ENCODE measurements around the gene MRPL21.

Gene MRPL21

DNA sequence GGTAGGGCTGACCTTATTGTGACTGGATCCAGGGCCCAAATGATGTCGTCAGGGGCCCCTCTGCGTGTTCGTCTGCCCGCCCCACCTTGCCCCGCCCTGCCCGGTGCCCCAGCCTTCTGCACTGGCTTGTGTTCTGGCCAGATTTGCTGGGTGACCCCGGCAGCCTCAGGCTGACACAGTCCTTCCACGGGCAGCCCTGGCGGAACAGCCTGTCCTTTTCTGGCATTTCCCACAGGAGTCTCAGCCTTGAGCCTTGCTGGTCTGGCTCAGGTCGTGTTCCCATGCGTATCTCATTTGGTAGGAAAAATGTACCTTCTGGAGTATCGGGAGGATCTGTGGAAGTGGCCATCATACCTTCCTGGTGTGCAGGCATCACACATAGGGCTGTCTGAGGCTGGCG lies 31.0 kb upstream of the MRPL21 start:
- DNase-seq, result no peak

DNA sequence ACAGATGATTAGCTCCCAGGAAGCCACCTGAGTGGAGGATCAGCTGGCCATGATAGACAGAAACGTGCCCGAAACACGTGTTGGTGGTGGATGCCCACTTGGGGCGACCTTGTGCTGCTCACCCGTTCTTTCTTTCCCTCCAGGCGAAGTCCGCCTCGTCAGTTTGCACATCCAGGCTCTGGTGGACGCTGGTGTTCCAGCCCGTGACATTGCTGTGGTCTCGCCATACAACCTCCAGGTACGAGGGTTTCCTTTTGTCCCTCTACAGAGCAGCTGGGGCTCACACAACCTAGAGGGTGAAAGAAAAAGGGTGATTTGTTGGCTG lies 30.7 kb upstream of the MRPL21 start:
- DNase-seq, result no peak

DNA sequence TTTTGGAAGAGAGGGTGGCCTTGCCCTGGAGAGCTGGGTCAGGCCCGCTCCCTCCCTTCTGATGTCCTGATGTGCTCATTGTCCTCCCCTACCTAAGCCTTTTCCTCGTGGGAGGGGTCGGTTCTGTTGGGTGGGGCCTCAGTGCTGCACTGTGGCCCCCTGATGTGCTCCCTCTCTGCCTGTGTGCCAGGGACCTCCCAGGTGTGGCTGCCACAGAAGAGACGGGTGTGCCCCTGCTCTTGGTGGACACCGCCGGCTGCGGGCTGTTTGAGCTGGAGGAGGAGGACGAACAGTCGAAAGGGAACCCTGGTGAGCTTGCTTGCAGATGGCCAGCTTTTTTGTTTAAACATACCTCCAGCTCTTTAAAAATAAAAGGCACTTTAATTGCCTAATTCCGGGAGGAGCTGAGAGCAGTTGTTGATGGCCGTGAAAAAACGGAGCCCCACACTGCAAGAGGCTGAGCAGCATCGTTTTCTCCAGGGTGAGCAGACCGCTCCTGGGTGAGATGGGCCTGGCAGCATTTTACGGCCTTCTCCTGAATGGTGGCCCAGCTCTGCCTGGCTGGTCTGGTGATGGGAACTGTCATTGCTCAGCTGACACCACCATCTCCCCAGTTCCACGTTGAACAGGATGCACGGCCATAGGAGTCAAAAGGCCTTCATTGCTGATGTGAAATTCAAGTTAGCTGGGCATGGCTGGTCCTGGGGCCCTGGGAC lies 30.1 kb upstream of the MRPL21 start:
- DNase-seq, result no peak

DNA sequence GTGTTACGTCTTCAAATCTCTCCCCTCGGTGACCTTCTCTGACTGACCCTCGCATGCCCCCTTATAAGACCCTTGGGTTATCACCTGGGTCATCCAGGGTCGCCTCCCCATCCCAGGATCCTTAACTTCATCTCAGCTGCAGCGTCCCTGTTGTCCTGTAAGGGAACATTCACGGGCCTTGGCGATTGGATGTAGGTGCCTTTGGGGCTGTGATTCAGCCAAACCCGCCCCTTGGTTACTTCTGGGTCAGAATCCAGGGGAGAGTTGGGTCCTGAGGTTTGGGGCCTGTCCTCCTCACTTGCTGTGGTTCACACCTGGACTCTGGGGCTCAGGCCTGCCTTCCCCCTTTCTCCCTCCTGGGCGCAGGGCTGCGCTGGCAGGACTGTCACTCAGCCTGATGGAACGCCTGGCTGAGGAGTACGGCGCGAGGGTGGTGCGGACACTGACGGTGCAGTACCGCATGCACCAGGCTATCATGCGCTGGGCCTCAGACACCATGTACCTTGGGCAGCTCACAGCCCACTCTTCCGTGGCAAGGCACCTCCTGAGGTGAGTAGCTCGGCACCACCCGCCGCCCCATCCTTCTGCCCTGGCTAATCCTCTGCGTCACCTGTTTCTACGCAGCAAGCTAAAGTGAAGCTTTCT lies 29.4 kb upstream of the MRPL21 start:
- DNase-seq, result no peak

DNA sequence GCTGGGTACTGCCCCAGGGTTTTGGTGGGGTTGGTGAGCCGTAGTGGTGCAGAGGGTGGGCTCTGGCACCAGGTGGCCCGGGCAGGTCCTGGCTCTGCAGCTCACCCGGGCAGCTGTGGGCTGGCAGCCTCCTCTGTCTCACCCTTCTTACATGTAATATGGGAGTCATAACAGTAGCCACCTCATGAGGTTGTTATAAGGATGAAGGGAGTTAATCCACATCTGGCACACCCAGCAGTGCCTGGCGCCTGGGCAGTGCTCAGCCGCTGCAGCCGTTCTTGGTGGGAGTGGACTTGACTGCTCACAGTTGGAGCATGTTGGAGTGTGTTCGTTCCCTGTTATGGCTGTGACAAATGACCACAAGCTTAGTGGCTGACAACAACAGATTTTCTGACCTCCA lies 28.7 kb upstream of the MRPL21 start:
- DNase-seq, result no peak

DNA sequence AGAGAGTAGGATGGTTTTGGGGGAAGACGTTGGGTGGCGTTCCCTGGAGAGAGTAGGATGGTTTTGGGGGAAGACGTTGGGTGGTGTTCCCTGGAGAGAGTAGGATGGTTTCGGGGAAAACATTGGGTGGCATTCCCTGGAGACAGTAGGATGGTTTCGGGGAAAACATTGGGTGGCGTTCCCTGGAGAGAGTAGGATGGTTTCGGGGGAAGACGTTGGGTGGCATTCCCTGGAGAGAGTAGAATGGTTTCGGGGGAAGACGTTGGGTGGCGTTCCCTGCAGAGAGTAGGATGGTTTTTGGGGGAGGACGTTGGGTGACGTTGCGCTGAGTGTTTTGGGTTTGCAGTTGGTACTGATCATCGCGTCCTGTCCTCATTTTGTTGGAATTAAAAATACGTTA lies 28.3 kb upstream of the MRPL21 start:
- no peak for DNase-seq

DNA sequence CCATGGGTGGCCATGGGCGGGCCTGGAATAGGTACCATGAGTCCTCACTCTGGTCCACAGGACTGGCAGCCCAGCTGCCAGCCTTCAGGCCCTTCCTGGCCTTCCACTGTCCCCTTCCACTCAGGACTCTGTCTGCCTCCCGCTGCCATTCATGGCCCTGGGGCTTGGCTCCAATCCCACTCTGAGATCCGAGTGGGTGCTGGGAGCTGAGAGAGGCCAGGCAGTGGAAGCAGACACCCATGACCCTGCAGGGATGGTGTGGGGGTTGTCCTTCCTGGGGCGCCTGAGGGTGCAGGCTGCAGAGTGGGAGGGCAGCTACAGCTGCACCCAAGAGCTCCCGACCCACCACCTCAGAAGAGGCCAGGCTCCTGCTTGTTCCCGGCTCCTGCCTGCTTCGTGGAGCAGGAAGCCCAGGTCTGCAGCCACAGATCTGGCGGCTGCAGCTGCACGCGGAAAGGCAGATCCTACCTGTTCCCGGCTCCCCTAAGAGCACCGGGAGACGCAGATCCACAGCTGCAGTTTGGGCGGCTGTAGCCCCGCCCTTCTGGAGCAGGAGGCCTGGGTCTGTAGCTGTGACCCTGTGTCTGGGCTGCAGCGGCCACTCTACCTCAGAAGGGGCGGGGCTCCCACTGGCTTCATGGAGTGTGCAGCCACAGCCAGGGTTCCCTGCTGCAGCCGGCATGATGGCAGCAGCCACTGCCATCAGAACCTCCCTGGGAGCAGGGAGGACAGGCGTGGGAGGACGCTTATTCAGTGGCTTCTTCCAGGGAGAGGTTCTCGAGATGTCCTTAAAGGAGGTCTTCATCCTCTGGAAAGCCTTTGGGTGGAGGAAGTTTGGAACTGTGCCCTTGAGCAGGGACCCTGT lies 27.6 kb upstream of the MRPL21 start:
- DNase-seq, result no peak

DNA sequence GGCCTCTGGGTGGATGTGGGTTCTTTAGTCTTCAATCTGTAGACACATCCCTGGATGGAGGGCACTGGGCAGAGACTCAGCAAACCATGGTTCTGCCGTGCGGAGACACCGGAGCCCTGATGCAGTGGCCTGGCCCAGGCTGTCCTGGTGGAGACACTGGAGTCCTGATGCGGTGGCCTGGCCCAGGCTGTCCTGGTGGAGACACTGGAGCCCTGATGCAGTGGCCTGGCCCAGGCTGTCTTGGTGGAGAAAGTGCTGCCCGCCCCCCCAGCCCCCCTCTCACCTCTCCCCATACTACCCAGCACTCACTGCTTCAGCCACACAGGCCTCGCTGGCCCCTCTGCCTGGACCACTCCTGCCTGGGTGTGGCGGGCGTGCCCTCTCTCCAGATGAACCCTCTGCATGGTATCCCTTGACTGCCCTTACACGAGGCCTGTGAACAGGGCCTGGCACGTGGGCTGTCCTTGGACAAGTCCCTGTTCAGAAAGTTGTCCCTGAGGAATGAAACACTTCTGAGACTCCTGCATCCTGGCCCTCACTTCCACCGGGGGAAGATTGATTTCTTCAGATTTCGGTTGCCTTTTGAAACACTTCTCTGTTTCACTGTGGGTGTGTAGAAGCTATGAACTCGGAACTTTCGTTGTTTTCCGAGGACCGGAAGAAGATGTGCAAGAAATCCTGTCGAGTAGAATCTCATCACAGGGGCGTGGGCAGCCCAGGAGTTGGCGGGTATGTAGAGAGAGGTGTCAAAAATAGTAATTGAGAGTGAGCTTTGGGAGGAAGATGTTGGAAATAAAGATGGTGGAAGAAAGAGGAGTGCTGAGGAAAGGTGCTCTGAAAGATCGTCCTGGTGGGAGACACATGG lies 26.3 kb upstream of the MRPL21 start:
- DNase-seq, result no peak

DNA sequence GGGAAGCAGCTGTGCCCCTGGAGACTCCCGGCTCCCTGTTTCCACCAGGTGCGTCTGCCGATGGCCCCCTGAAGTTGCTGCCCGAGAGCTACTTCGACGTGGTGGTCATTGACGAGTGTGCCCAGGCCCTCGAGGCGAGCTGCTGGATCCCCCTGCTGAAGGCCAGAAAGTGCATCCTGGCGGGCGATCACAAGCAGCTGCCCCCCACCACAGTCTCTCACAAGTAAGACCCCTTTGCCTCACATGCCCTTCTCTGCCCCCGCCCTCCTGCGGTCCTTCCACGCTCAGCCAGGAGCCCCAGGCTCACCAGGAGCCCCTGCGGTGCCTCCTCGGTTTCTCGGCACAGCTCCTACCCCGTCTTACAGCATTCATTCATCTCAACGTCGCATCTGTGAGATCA lies 25.5 kb upstream of the MRPL21 start:
- DNase-seq, result no peak

DNA sequence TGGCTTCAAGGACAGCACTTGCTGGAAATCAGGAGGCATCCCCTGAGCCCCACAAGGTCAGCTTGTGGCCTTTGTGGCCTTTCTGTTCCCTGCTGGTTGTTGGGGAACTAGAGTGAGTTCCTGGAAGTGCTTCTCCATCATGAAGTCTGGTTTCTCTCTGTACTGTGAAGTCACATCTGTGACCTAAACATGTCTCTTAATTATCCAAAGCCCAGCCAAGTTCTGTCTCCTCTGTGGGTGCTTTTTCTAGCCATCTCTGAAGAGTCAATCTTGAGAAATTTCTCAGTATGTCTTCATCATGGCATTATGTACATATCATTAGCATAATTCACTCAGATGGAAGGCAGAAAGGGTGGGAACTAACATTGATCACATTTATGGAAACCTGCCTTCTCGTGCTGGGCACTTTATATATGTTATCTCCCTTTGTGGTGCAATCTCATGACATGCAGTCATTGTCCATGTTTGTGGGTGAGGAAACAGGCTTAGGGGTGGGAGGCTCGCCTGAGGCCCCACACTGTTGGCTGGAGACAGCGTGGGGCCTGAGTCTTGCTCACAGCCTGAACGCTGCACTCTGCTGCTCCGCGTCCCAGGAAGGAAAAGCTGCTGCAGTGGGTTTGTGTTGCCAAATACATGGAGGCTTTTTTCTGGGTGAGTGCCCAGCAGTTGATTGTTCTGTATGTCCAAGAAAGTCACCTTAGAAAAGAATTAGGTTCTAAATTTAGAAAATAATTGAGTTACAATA lies 24.7 kb upstream of the MRPL21 start:
- DNase-seq, result no peak

DNA sequence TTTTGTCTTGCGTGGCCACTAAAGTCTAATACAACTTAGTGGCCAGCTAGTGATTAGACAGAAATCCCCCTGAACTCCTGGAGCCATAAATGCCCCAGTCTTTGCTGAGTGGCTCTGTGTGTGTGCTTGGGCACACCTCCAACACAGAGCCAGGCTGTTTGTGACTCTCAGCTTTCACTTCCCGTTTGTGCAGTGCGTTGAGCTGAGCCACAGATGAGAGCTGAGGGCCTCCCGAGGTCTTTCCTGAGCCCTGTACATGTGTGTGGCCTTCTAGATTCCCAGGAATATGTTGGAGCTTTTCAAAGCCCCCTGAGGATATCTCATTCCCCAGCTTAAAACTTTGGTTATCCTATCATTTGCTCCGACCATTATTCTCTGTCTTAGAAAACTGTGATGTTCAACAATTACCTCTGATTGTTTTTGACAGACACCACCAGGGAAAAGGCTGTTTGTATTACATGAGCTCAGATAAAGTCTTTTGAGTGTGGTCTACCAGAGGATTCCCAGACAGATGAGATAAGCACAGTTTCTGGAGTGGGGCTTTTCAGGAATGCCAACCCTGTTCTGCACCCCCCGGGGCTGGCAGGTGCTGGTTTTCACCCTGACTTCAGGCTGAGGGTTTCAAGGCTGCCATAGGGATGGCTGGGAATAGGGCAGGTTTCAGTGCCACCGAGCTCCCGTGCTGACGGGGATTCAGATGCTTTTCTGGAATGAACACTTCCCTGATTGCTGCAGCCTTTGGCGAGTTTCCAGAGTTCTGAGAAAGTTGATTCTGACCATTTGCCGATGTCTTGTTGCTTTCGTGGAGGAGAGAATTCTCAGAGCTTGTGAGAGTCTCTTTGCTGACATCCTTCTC lies 23.9 kb upstream of the MRPL21 start:
- DNase-seq, result no peak

DNA sequence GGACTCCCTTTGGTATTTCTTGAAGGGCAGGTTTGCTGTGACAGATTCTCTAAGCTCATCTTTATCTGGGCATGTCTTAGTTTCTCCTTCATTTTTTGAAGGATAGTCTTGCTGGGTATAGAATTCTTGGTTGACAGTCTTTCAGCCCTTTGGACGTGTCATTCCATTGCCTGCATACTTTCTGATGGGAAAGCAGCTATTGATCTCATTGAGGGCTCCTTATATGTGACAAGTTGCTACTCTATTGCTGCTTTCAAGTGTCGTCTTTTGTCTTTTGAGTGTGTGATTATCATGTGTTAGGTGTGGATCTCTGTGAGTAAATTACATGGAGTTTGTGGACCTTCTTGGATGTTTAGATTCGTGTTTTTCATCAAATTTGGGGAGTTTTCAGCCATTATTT lies 22.0 kb upstream of the MRPL21 start:
- no peak for DNase-seq

DNA sequence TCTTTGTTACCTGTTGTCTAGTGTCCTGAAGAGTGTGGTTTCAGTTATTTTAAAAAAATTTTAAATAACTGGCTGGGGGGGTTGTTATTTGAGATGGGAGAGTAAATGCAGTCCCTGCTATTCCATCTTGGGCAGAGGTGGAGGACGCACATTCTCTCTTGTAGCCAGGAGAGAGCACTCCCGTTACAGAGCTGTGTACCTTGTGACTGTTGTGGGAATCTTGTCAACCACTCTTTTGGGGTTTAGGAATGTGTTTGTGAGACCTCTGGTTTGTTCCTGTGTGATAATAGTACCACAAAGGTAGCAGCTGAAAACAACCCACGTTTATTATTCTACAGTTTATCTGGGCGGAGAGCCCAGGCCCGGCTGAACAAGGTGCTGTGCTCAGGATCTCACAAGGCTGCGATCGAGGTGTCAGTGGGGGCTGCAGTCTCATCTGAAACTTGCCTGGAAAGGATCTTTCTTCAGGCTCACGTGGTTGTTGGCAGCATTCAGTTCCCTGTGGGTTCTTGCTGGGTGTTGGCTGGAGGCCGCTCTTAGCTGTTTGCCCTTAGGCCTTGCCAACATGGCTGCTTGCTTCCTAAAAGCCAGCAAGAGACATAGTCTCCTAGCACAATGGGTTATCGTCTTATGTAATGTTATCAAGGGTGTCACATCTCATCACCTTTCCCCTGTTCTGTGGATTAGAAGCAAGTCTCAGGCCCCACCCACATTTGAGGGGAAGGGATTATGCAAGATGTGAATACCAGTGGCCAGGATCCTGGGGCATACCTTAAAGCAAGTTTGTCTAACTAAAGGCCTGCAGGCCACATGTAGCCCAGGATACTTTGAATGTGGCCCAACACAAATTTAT lies 20.7 kb upstream of the MRPL21 start:
- DNase-seq, result no peak

DNA sequence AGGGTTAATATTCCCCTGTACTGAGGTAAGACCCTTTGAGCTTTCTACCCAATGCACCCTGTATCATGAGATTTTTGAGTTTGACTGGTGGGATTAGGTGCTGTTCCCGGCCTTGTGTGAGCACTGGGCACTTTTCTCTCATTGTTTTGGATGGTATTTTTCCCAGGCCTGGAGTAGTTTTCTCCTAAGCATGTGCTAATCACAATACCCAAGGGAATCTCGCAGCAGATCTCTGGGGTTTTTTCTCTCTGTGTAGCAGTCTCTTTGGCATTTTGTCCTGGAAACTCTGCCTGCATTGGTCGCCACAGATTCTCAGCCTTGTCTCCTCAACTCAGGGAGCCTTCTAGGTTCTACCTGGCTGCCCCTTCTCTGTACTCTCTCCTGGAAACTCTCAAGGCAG lies 20.0 kb upstream of the MRPL21 start:
- no peak for DNase-seq

DNA sequence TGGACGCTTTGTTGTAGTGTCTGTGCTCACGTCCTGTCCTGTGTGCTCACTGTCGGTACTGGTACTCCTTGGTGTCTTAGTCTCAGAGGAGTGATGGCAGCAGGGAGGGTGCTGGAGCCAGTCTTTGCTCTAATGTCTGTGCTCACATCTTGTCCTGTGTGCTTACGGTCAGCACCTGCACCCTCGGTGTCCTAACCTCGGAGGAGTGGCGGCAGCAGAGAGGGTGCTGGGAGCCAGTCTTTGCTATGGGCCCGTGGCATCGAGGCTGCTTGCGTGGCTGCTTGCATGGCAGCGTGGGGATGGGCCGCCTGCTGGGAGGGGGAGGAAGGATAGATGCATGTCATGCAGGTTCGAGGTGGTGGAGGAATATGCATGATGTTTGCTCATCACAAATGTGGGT lies 12.8 kb upstream of the MRPL21 start:
- no peak for DNase-seq

DNA sequence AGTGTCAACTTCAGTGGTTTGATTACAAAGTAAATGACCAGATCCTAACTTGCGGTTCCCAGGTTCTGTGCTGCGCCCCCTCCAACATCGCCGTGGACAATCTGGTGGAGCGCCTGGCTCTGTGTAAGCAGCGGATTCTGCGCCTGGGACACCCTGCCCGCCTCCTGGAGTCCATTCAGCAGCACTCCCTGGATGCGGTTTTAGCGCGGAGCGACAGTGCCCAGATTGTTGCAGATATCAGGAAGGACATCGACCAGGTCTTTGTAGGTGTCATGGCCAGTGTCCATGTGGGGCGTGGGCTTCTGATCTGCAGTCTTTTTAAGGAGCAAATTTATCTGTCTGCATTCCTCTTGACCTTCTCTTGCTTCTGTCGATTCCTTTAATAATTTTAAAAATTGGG lies 11.1 kb upstream of the MRPL21 start:
- DNase-seq, result no peak

DNA sequence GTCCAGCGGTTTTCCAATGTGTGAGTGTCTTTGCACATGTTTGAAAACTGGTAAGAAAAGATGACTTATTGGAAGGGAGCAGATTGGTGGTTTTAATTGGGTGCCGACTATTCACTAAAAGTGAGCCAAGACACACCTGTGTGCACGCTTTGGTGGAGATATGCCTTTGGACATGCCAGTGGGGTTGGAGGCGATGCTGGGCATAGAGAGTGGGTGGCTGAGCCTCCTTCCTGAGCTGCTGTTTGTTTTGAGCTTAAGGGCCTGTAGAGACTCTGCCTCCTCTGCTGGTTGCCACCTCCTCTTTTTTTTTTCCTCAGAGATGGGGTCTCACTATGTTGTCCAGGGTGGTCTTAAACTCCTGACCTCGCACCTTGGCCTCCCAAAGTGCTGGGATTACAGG lies 9.6 kb upstream of the MRPL21 start:
- DNase-seq, result no peak

DNA sequence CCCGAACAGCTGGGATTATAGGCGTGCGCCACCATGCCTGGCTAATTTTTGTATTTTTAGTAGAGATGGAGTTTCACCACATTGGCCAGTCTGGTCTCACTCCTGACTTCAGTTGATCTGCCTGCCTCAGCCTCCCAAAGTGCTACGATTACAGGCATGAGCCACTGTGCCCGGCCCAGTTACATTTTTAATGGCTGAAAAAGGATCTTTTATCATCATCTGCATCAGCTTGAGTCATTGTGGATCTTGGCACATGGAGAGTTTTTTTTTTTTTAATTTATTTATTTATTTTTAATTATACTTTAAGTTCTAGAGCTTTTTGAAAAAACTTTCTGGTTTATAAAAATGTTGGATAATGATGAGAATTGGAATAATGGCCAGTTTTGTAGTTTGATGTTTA lies 8.6 kb upstream of the MRPL21 start:
- no peak for DNase-seq

DNA sequence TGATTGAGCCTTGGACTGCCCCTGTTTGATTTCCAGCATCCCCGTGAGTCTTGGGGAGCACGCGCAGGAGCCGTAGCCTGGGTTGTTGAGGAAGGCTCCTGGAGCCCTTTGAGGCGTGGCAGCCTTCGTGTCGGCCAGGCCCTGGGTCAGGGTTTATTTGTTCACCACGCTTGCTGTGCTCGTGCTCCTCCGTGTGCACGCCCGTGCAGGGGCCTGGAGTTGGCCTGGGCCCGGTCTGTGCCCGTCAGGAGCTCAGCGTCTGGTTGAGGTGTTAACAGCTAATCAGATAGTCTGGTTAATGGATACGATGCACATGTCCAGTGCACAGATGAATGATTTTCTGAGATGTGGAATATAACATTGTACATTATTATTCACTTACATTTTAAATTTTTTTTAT lies 8.1 kb upstream of the MRPL21 start:
- DNase-seq, result no peak

DNA sequence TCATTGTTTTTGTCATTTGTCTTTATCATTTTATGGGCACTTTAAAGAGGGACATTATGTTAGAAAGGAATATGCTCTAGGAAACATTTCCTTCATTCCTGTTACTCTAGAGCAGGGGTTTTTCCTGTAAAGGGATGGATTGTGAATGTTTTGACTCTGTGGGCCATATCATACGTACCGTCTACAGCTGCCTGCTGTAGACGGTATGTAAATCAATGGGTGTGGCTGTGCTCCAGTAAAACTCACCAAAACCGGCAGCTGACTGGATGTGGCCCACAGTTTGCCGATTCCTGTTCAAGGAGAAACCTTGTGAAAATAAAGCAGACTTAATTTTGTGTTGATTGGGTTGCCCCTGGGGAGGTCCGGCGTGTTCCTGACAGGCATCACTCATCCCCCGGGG lies 7.3 kb upstream of the MRPL21 start:
- DNase-seq, result no peak

DNA sequence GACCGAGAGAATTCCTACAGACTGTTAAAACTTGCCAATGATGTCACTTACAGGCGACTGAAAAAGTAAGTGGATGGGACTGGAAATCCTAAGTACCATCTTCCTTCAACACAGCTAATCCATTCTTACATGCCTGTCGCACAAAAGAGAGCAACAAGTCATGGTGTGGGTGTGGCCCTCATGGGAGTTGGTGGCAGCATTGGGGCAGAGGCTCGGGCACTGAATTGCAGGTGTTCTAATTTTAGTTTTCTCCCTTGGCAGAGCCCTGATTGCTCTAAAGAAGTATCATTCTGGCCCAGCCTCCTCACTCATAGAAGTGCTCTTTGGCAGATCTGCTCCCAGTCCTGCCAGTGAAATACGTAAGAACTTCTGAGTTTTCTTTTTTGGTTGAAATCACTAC lies 4.6 kb upstream of the MRPL21 start:
- no peak for DNase-seq

Measured in KG1 (cell line).